ENCODE results near the gene CCDC33. TPM values are rescaled to one million over a fixed set of nuclear protein-coding genes. Genes with fewer than 3 reads are reported as not detected.

Gene CCDC33
- total RNA-seq, 1 donor from 2014 or later = 0.41 TPM

- Mint-ChIP-seq H3K27me3 (ENCODE audit: low read depth, unreplicated experiment) (peaks cover 70% of the 10 kb centered on the region), H3K4me1 (ENCODE audit: low read depth, unreplicated experiment) (peaks cover 14% of the 10 kb centered on the region), H3K4me3 (ENCODE audit: unreplicated experiment) (no peak overlapping the region), H3K9me3 (ENCODE audit: unreplicated experiment) (peaks cover 6% of the 10 kb centered on the region), H3K27ac (ENCODE audit: unreplicated experiment) (no peak overlapping the region), H3K36me3 (ENCODE audit: low read depth, unreplicated experiment) (peaks cover 4% of the 10 kb centered on the region)
- Histone ChIP-seq H3K4me2 (ENCODE audit: low read length) (no peak overlapping the region), H3K27me3 (ENCODE audit: insufficient read depth, low read length) (peaks cover 29% of the 10 kb centered on the region), H3K79me2 (ENCODE audit: insufficient read depth, low read length) (no peaks in the 10 kb centered on the region), H3K4me3 (ENCODE audit: insufficient read depth, low read depth, low read length) (no peak overlapping the region), H3K27ac (ENCODE audit: low read depth, low read length) (no peak overlapping the region), H3K4me1 (ENCODE audit: insufficient read depth, low read length) (no peaks in the 10 kb centered on the region), H3K9me3 (ENCODE audit: insufficient read depth, low read depth, low read length) (no peaks in the 10 kb centered on the region), H3K9ac (ENCODE audit: low read length) (no peak overlapping the region), H4K20me1 (ENCODE audit: insufficient read depth, low read length) (no peaks in the 10 kb centered on the region), H3K36me3 (ENCODE audit: insufficient read depth, low read length) (no peaks in the 10 kb centered on the region), H2AFZ (ENCODE audit: low read depth, low read length) (no peak overlapping the region)
- TF ChIP-seq EZH2 (IDR thresholded peaks at IDR 0.05; ENCODE audit: insufficient read depth, low read length) (no peak), CTCF (IDR thresholded peaks at IDR 0.05; ENCODE audit: insufficient read depth, low read depth, low read length) (no peak)
- FAIRE-seq = no peak
- no peak for DNase-seq (ENCODE audit: low read depth)
Observed at GRCh38 chr15:74297887-74298286, 61.8 kb downstream of the CCDC33 start.

- peaks cover 18% of the 10 kb centered on the region for H3K4me1 Mint-ChIP-seq (ENCODE audit: low read depth, unreplicated experiment)
- Histone ChIP-seq H3K9me3 (ENCODE audit: insufficient read depth, low read depth, low read length) (no peaks in the 10 kb centered on the region), H2AFZ (ENCODE audit: low read depth, low read length) (no peak overlapping the region), H3K27ac (ENCODE audit: low read depth, low read length) (no peak overlapping the region), H3K4me2 (ENCODE audit: low read length) (no peak overlapping the region), H3K27me3 (ENCODE audit: insufficient read depth, low read length) (peaks cover 26% of the 10 kb centered on the region), H3K79me2 (ENCODE audit: insufficient read depth, low read length) (no peaks in the 10 kb centered on the region), H4K20me1 (ENCODE audit: insufficient read depth, low read length) (no peaks in the 10 kb centered on the region), H3K36me3 (ENCODE audit: insufficient read depth, low read length) (no peaks in the 10 kb centered on the region), H3K4me1 (ENCODE audit: insufficient read depth, low read length) (no peaks in the 10 kb centered on the region), H3K4me3 (ENCODE audit: insufficient read depth, low read depth, low read length) (no peak overlapping the region), H3K9ac (ENCODE audit: low read length) (no peak overlapping the region)
- H3K36me3 Mint-ChIP-seq (ENCODE audit: low read depth, unreplicated experiment) = peaks cover 3% of the 10 kb centered on the region
- no peak for DNase-seq (ENCODE audit: low read depth)
- H3K27ac Mint-ChIP-seq (ENCODE audit: unreplicated experiment) = no peak overlapping the region
- H3K4me3 Mint-ChIP-seq (ENCODE audit: unreplicated experiment) = no peak overlapping the region
- TF ChIP-seq EZH2 (IDR thresholded peaks at IDR 0.05; ENCODE audit: insufficient read depth, low read length) = no peak
- TF ChIP-seq CTCF (IDR thresholded peaks at IDR 0.05; ENCODE audit: insufficient read depth, low read depth, low read length) = no peak
- peaks cover 78% of the 10 kb centered on the region for H3K27me3 Mint-ChIP-seq (ENCODE audit: low read depth, unreplicated experiment)
- FAIRE-seq = no peak
- peaks cover 4% of the 10 kb centered on the region for H3K9me3 Mint-ChIP-seq (ENCODE audit: unreplicated experiment)
Observed at GRCh38 chr15:74300057-74300795, 64.1 kb downstream of the CCDC33 start.
